Thymus (tissue), 11 donors: ENCODE results near the gene SYNDIG1. TPM values are rescaled to one million over a fixed set of nuclear protein-coding genes. Genes with fewer than 3 reads are reported as not detected.

Experiments used
- DNase-seq, 9 donors: peaks; one replicate each; pipeline ENCODE4 v3.0.0-alpha.2; 2013; ENCODE audit warnings: low spot score in 9 of 9, low read depth in 6 of 9, missing footprints in 1 of 9
- H3K27ac ChIP-seq, 2 donors: one replicate each; pipeline ENCODE4 v1.5.1; 2013; ENCODE audit warnings: control low read depth in 1 of 2, low read depth in 1 of 2, low read length in 1 of 2, mild to moderate bottlenecking in 1 of 2, moderate library complexity in 1 of 2
- H3K27me3 ChIP-seq, 2 donors: one replicate each; pipeline ENCODE4 v1.5.1; 2013; ENCODE audit warnings: low read length in 1 of 2; ENCODE audit not compliant: control insufficient read depth in 2 of 2, insufficient read depth in 1 of 2
- H3K36me3 ChIP-seq, 2 donors: one replicate each; pipeline ENCODE4 v1.5.1; 2013; ENCODE audit warnings: low read length in 1 of 2, mild to moderate bottlenecking in 1 of 2, moderate library complexity in 1 of 2; ENCODE audit not compliant: control insufficient read depth in 2 of 2, insufficient read depth in 2 of 2
- H3K4me1 ChIP-seq, 2 donors: one replicate each; pipeline ENCODE4 v1.5.1; 2013; ENCODE audit warnings: low read length in 2 of 2; ENCODE audit not compliant: control insufficient read depth in 2 of 2, insufficient read depth in 2 of 2
- H3K4me3 ChIP-seq, 2 donors: one replicate each; pipeline ENCODE4 v1.5.1; 2013; ENCODE audit warnings: low read length in 2 of 2, control low read depth in 1 of 2, mild to moderate bottlenecking in 1 of 2
- H3K9me3 ChIP-seq, 2 donors: one replicate each; pipeline ENCODE4 v1.5.1; 2013; ENCODE audit warnings: low read length in 1 of 2, mild to moderate bottlenecking in 1 of 2; ENCODE audit not compliant: control insufficient read depth in 2 of 2, insufficient read depth in 1 of 2
- WGBS: extraction: QIAGEN DNeasy Blood & Tissue Kit; methylation state at CpG from one replicate; pipeline ENCODE4 v1.1.7; 2013; 5-methylcytosine and 5-hydroxymethylcytosine counted together
- polyA plus RNA-seq: library from polyadenylated mRNA; stranded (reverse); fragments of 200-250 nt; gene quantifications from one replicate; pipeline ENCODE4 v1.2.3, GENCODE V29; 2013
- total RNA-seq: library from RNA; stranded (reverse); fragments of 120-200 nt; gene quantifications from one replicate; pipeline ENCODE4 v1.2.4, GENCODE V29; 2013
- donor health status: healthy.

Gene SYNDIG1
- total and polyA plus RNA-seq, 2 donors = 0.41 to 3.2 TPM

DNA sequence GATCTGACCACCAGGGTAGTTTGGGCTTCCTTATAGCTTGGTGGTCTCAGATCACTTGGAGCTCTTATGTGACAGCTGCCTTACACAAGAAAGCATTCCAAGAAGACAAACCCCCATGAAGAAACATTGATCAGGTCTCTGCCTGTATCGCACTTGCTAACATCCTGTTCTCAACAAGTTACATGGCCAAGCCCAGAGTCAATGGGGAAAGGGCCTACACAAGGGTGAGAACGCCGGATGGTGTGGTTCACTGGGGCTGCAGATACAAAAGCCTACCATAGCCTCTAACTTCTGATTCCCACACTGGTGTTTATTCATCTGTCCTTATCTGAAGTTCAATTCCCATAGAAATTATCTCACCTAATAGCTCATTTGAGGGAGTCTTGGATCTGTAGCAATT is 235.5 kb downstream of the SYNDIG1 start:
- no peak for DNase-seq
- no peaks in the 10 kb centered on the region for H3K36me3 ChIP-seq
- H3K27me3 ChIP-seq = no peaks in the 10 kb centered on the region
- H3K4me3 ChIP-seq = no peak overlapping the region
- H3K9me3 ChIP-seq = no peaks in the 10 kb centered on the region
- H3K4me1 ChIP-seq = peaks cover 5 to 18% of the 10 kb centered on the region in 2 donors
- H3K27ac ChIP-seq = no peak overlapping the region
- 97% methylated on average over 3 of the region's 3 CpGs for WGBS

DNA sequence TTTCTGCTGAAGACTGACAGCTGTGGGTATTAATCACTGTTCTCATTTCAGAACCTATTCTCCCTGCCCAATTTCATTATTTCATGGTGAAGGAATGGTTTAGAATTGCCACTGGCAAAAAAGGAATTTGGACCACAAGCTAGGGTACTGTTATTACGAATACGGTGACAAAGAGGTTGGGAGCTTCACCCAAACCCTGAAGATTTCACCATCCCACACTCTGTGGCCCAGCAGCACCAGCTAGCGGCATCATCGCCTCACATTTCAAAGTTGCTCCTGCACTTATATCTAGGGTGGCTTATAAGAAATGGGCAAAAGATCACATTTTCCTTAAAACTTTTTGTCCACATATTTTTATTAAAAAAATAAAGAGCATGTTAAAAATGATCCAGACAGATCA is 236.1 kb downstream of the SYNDIG1 start:
- WGBS = 97% methylated on average over 4 of the region's 4 CpGs
- no peaks in the 10 kb centered on the region for H3K36me3 ChIP-seq
- DNase-seq = no peak
- H3K4me1 ChIP-seq = peaks cover 5 to 13% of the 10 kb centered on the region in 2 donors
- H3K9me3 ChIP-seq = no peaks in the 10 kb centered on the region
- no peak overlapping the region for H3K4me3 ChIP-seq
- no peaks in the 10 kb centered on the region for H3K27me3 ChIP-seq
- H3K27ac ChIP-seq = no peak overlapping the region

DNA sequence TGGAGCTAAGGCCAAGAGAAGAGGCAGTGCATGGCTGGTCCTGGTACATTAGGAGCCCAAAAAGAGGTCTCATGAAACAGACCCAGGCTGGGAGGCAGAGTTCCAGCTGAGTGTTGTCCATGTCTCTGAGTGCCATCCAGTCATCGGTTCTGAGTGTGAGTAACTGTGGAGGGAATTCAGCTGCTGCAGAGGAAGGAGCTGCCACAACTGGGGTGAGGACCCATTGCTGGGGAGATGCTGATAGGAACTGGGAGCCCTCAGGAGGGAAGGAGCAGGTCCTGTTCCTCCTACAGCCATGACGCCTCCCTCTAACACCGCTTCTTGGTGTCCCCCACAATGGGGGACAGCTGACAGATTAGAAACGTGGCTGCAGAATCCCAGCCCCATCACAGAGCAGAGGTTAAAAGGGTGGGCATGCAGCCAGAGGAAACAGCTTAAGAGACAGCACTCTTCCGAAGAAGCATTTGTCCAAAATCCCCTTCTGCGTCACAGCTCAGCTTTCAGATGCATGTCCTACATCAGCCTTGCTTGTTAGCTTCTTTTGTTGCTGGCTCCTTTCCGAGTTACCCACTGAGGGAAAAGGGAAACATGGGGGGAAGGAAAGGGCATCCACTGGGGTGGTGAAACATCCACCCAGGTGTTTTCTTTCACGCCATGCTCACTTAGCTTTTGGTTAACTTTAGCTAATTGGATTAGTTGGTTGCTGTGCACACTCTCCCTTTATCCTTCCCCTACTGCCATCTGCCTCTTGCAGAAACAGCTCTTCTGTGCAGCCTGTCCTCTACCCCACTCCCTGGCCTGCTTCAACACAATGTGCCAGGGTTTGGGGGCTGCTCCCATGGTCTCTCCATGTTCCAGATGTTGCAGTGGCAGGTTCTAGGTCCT is 239.2 kb downstream of the SYNDIG1 start:
- H3K27ac ChIP-seq = no peak overlapping the region
- H3K9me3 ChIP-seq = no peaks in the 10 kb centered on the region
- WGBS = 91% methylated on average over 8 of the region's 8 CpGs
- H3K27me3 ChIP-seq = no peaks in the 10 kb centered on the region
- peaks cover 5 to 13% of the 10 kb centered on the region in 2 donors for H3K4me1 ChIP-seq
- H3K36me3 ChIP-seq = no peaks in the 10 kb centered on the region
- peak in 1 of 9 donors; percentile 38 for DNase-seq
- no peak overlapping the region for H3K4me3 ChIP-seq
